OCI-M2 (cell line): ENCODE data around the gene CCDC141.

ENCODE experiments used
- DNase-seq: peaks from one replicate; lab custom pipeline; 2025; ENCODE audit not compliant: unreplicated experiment; lab: John Stamatoyannopoulos, UW

Gene CCDC141

GRCh38 chr2:178914259-178914849 lies 135.6 kb downstream of the CCDC141 start:
- DNase-seq, result peak; percentile 5

- DNase-seq, result no peak
These were observed 136.9 kb downstream of the CCDC141 start for GRCh38 chr2:178913049-178913441.

- DNase-seq, result no peak
These were observed 137.4 kb downstream of the CCDC141 start for GRCh38 chr2:178912416-178913048.

GRCh38 chr2:178911039-178911438 lies 138.9 kb downstream of the CCDC141 start:
- DNase-seq, result no peak

GRCh38 chr2:178910005-178910404 lies 139.9 kb downstream of the CCDC141 start:
- DNase-seq, result no peak

GRCh38 chr2:178909507-178909906 lies 140.4 kb downstream of the CCDC141 start:
- no peak for DNase-seq

GRCh38 chr2:178908810-178909209 lies 141.1 kb downstream of the CCDC141 start:
- no peak for DNase-seq

- DNase-seq, result no peak
These were observed 144.7 kb downstream of the CCDC141 start for GRCh38 chr2:178905261-178905660.

GRCh38 chr2:178899656-178900055 lies 150.3 kb downstream of the CCDC141 start:
- no peak for DNase-seq

- DNase-seq, result no peak
These were observed 154.1 kb downstream of the CCDC141 start for GRCh38 chr2:178895872-178896271.

GRCh38 chr2:178895171-178895570 lies 154.8 kb downstream of the CCDC141 start:
- DNase-seq, result no peak

GRCh38 chr2:178892751-178893625 lies 156.9 kb downstream of the CCDC141 start:
- no peak for DNase-seq

- no peak for DNase-seq
These were observed 157.9 kb downstream of the CCDC141 start for GRCh38 chr2:178891959-178892485.

GRCh38 chr2:178891265-178891958 lies 158.5 kb downstream of the CCDC141 start:
- no peak for DNase-seq

- DNase-seq, result no peak
These were observed 163.9 kb downstream of the CCDC141 start for GRCh38 chr2:178886006-178886405.

GRCh38 chr2:178884440-178884839 lies 165.5 kb downstream of the CCDC141 start:
- no peak for DNase-seq

GRCh38 chr2:178882666-178883440 lies 167.1 kb downstream of the CCDC141 start:
- DNase-seq, result no peak

- DNase-seq, result no peak
These were observed 168.9 kb downstream of the CCDC141 start for GRCh38 chr2:178881075-178881474.

- DNase-seq, result no peak
These were observed 169.7 kb downstream of the CCDC141 start for GRCh38 chr2:178880257-178880656.

GRCh38 chr2:178877874-178878273 lies 172.1 kb downstream of the CCDC141 start:
- DNase-seq, result no peak
